Measurements from ENCODE around the gene NR3C2.

The NR3C2 gene

DNA sequence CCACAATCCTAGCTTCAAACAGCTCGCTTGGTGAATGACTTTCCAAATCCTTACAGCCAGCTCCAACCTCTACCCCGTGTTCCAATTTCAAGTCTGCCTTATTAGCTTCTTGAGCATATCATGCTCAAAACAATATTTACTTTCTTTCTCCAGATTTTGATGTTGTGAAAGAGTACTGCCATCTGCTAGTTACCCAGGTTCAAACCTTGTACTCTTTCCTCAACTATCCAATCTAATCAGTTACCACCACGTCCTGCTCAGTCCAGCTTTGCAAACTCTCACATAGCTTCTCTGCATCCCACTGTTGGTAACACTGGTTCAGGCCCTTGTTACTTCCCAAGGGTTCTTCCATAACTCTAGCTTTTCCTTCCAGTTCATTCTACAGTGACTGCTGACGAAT is 179.1 kb downstream of the NR3C2 start:
- DNase-seq (ENCODE audit: low spot score): no peak

DNA sequence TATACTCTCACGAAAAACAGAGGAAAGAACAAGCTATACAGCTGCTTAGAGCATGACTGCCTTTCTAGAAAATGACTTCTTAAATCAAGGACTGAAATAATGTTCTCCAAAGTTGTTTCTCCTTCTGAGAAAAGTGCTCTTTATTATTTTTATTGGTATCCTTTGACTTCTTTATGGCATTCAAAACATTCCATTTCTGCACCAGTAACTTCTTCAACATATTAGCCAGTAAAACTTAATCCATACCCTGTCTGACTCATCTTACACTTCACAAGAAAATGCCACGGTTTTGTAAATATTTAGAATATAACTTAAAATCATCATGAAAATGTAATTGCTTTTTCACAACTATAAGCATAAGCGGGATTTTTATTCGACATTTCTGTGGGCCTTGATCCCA is 180.4 kb downstream of the NR3C2 start:
- no peak for DNase-seq (ENCODE audit: low spot score)

DNA sequence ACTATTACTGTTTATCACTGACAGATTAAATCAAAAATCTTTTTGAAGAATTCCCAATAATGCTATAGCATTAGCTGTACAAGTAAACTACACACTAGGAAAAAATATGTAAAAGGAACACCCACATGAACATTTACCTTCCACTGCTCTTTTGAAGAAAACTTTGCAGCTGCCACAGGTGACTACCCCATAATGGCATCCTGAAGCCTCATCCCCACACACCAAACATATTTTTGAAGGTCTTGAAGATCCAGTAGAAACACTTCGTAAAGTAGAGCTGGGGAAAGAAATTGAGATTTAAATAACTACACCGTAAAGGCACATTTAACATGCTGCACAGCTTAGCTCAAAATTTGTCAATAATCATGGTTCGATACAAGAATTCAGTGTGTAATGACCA is 182.4 kb downstream of the NR3C2 start:
- DNase-seq (ENCODE audit: low spot score): no peak

DNA sequence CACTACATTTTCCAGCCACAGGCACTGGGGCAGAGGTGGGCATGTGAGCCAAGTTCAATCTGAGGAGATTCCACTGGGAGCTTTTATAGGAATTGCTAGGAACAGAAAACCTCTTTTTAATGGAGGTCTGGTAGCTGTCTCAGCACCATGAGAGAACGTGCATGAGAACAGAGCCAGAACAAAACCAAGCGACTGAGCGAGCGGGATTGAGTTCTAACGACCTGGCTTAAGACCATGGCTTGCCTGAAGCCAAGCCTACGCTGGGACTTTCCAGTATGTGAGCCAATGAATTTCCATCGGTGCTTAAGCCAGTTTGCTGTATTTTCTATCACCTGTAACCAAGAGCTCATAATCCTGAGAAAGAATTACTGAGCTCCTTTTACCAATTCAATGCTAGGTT is 183.7 kb downstream of the NR3C2 start:
- no peak for DNase-seq (ENCODE audit: low spot score)

DNA sequence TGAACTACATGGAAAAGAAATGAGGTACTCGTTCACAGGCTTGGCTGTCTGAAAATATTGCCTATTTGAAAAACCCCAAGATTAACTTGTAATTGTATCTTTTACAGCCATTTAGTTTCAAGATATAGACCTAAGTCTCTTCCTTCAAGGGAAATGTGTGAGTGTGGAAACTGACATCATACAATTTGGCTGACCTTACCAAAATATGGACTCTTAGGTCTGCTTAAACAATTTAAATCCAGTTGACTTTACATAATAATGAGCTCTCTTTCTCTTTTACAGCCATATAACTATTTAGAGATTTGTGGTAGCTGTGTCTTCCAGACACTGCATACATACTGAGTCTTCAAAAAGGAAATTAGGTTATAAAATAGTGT is 186.9 kb downstream of the NR3C2 start:
- DNase-seq (ENCODE audit: low spot score): no peak

DNA sequence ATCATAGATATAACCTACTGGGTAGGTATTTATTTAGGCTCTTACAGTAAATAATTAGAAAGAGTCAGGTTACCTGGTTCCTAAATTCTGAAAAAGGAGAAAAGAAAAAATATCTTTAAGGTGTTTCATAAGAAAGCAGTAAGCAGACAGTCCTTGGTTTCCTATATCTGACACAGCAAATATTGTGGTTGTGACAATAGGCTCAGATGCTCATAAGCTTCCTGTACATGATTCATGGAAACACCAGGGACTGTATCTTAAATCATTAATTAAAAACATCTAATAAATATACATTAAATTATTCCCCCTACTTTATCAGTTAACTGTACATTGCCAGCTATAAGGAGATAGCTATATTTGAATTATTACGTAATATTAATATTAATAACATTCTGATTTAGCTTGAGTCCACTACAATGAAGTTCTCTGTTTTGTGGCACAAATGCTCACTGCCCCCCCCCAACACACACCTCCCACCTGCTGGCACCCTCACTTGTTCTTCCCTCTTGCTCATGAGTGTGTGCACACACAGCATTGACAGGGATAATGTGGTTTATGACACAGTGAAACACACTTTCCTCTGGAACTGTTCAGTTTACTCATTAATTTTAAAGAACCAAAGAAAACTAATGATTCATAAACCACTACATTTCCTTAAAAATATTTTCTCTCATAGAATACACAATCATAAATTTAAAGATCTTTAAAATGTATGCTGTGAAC is 187.4 kb downstream of the NR3C2 start:
- DNase-seq (ENCODE audit: low spot score): no peak

DNA sequence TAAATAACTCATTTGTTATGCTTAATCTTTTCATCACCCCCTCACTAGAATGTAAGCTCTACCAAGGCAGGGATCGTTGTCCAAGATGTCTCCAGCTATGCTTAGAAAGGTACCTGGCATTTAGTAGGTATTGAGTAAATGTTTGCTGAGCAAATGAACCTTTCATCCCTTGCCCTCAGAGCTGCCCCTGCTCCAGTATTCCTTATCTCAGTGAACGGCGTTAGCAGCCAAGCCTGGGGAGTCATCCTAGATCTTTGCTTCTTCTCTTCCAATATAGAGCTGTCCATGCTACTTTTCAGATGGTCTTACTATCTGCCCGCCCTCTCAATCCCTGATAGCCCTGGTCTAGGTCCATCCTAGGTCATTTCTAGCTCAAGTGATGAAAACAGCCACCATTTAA is 188.4 kb downstream of the NR3C2 start:
- no peak for DNase-seq (ENCODE audit: low spot score)

DNA sequence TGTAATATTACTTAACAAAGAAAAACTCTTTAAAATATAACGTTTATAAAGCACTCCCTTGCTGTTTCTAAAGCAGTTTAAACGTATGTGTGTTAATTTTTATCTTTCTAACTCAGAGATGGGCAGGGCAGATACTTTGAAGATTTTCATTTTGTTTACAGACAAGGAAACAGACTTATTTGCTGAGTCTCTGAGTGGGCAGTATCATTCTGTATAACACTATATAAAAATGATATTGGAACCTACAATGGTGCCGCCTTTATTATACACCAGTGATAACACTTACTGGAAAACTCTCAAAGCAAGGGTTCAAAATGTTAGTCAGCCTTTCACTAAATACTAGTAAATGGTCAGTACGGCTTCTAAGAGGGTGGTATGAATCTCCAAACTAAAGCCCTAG is 193.4 kb downstream of the NR3C2 start:
- no peak for DNase-seq (ENCODE audit: low spot score)

DNA sequence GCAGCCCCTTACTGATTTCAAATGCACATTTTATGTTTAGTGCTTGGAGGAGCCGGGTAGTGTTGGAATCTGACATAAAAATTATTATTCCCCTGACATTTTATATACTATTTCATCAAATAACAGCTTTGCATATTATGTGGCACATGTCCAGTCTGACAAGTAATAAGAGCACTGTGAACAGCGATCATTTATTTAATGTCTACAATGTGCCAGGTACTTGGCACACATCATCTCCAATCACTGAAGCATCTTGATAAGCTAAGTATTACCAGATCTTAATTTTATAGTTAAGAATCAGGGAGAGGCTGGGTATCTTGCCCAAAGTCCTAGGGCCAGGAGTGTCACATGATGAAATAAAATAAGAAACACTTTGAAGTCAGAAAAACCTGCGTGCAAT is 197.2 kb downstream of the NR3C2 start:
- DNase-seq (ENCODE audit: low spot score): no peak

DNA sequence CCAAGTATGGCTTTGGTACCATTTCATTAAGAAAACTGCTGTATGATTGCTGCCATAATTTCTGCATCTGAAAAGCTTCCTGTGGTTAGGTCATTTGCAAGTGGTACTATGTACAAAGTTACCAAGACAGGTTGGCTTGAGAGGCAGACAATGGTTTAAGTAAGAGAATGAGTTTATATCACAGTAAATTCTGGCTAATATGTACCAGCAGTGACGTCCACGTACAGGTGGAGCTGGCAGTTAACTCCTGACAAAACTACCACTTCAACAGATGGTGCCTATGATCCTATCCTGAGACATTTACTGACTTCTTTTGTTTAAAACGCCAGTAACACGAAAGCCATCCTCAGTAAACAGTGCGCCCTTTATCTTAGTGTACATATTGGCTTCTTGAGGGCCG is 198.4 kb downstream of the NR3C2 start:
- DNase-seq (ENCODE audit: low spot score): no peak

DNA sequence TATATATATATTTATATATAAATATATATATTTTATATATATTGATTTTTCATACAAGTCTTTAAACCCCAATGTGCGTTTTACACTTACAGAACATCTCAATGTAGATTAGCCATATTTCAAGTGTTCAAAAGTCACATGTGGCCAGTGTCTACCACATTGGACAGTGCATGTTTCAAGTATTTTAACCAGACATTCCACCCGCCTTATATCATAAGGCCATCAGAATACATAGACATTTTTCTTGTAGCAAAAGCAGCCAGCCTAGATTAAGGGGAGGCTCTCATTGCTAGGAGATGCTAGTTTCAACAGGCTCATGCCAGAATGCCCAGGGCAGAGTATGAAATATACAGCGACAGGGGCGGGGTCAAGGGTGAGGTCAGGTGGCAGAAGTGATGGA is 202.0 kb downstream of the NR3C2 start:
- DNase-seq (ENCODE audit: low spot score): no peak

DNA sequence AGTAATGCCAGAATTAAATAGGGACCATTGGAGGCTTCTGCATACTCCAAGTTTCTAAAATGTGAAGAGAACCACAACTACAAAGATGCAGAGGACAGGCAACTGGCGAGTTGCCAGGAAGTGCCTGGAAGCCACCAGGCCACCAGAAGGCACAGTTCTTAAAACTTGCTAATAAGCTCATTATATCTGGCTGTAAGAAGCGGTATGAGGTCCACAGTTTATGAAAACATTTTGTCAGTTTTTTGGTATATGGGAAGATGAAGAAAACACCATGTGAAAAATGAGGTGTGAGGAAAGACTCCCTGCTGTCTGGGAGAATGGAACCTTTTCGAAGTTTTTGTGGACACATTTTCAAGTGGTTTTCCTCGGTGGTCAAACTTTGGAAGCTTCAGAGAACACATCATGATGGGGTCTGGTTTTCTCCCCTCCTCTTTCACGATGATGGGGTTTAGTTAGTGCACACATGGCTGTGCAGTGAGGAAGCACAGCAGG is 202.7 kb downstream of the NR3C2 start:
- peak; percentile 24 for DNase-seq (ENCODE audit: low spot score)

DNA sequence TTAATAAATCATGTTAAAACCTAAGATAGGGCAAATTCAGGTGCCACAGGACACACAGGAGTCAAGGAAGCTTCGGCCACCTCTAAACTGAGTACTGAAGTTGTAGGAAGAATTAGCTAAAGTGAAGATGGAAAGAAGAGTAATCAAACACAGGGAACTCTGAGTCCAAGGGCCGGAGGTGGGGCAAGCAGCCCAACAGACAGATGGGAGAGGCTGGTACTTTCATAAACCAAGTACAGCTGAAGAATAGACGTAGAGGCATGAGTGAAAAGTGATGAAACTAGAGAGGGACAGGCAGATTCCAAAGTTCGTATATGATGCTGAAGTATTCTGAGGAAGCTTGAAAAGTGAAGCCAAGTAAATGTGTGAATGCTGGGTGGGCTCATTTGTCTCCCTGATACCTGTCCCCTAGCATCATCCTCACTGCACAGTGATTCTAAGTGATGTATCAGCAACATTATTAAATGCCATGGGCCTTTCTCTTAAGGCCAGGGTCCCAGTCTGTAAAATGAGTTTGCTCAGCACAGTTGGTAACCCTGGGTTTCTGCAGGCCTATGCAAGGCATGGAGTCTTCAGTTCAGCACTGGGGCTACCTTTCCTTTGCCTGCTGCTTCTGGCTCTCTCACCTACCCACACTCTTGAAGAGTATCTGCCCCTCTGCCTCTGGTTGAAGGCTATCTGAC is 203.3 kb downstream of the NR3C2 start:
- DNase-seq (ENCODE audit: low spot score): no peak

DNA sequence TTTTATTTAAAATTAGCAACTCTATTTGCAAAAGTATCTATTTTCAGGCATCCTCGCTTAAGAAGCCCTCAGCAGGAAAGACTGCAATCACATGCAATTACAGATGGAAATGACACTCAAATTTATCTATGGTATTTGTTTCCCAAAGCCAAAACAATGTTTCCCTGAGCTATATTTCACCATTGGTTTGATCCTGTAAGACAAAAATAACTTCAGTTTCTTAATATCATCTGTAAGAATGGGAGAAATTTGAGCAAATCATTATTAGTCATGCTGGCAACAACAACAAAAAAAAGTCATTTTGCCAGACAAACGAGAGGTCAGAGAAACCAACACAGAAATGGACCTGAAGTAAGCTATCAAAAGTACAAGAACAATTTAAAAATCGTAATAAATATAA is 204.1 kb downstream of the NR3C2 start:
- no peak for DNase-seq (ENCODE audit: low spot score)

DNA sequence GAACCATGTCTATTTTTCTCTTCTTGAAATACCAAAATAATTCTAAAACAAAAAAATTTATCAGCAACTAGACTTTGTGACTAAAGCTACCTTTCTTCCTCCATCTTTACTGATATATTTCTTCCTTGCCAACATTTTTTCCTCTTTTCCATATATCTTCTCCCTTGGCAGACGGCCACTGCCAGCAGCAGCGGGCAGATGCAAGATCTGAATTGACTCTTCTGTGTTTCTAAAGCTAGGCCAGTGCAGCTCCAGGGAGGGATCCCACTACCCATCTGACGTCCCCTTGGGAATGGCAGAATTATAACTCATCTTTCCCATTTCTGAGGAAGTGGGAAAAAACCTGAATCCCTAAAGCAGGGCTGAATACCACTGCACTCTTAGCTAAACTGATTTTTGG is 206.4 kb downstream of the NR3C2 start:
- no peak for DNase-seq (ENCODE audit: low spot score)

DNA sequence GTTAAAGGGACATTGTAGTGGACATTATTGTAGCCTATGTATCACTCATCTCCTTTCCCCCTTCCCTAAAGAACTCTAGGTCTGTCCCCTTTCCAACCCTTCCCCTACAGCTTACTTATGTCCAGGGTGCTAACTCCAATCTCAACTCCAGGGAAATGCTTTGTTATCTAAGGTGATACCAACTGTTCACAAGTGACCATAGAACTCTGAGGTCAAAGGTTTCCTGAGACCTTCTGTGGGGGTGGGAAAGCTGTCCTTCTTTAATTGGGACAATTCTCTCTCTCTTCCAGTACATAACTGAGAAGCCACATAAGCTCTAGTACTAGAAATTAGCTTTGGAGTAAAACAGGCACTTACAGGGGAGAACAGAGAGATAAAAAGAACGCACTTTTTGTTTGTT is 212.4 kb downstream of the NR3C2 start:
- no peak for DNase-seq (ENCODE audit: low spot score)

DNA sequence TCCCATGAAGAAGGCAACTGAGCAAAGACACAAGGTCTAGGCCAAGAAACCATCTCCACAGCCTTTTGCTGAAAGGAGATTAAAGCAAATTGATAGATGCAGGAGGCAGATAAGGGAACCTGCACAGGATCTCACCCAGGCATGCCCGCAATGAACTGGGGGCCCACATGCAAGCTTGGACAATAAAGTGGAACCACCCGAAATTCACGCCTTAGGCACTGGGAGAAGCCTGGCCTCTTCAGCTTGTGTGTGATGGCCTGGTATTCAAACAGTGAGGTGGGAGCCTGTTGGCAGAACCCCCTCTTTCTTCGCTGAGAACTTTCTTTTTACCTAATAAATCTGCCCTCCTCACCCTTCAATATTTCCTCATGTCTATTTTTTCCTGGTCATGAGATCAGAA is 213.2 kb downstream of the NR3C2 start:
- no peak for DNase-seq (ENCODE audit: low spot score)

DNA sequence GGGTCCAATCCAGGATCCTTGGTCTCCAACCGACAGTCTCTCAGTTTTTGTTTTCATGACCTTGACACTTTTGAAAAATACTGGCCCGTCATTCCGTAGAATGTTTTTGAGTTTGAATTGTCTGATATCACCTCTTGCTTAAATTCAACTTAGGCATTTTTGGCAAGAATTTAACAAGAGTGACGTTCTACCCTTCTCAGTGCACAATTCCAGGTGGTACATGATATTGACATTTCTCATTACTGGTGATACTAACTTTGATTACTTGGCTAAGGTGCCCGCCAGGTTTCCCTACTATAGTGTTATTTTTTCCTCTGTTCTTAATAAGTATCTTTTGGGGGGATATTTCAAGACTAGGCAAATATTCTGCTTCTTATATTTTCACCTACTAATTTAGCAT is 215.1 kb downstream of the NR3C2 start:
- no peak for DNase-seq (ENCODE audit: low spot score)

DNA sequence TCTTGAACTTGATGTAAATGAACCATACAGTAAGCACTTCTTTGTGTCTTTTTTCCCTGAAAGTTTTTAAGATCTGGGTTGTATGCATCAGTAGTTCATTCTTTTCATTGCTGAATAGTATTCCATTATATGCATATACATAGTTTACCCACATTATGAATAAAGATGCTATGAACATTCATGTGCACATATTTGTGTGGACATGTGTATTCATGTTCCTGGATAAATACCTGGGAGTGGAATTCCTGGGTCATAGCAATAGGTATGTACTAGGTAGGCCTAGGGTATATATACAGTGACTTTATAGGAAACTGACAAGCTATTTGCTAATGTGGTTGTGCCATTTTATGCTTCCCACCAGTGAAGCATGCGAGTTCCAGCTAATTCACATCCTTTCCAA is 215.9 kb downstream of the NR3C2 start:
- DNase-seq (ENCODE audit: low spot score): no peak

DNA sequence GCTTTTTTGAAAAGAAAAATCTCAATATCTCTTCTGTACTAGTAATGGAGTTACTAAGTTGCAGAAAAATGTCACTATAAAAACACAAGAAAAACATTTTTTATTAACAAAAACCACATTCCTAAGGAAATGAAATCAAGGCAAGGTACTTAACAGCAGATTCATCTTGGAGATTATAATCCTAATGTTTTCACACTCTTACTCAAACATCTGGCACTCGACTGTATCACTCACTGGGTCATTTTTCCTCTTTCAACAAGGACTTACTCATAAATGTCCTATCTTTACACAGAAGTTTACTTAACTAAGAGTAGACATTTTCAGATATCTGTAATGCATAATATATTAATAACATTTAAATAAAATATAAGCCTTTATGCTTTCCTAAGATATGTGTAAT is 216.6 kb downstream of the NR3C2 start:
- no peak for DNase-seq (ENCODE audit: low spot score)

DNA sequence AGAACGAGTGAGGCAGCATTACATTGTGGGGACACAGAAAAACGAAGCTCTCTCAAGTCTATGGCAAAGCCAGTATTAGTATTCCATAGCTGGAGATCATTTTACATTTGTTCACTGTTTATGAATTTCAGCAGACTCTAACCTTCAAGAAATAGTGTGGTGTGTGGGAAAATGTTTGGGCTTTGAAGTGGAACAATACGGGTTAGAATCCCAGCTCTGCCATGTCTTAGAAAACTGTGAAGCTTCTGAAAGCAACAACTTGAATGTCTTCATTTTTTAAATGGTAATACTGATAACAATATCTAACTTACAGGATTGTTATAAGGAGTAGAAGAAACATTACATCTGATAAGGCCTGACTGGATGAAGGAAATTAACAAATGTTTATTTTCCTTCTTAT is 217.7 kb downstream of the NR3C2 start:
- no peak for DNase-seq (ENCODE audit: low spot score)

DNA sequence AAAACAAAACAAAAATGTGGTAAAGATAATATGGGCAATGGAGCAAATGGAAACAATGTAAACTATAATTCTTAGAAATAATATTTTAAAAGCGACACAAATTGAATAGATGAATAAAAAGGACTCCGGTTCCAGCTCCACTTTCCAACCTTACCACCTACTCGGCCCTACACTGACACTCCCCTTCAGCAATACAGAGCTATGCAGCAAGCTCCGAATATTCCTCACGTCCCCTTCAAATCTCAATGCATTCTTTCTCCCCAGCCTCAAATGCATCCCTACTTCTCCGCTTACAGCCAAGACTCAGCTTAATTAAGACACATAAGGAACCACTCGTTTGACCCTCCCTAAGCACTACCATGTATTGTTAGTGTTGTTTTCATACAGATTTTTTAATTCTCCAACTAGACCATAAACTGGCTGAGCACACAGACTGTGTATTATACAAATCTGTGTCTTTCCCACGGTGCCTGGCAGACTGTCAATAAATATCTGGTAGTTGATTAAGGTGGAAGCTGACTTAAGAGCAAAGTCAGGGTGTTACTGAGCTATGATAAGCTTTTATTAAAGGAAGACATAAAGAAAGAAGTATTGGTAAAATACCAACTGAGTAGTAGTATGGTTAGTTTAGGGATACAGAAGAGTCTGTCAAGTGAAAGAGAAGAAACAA is 219.1 kb downstream of the NR3C2 start:
- DNase-seq (ENCODE audit: low spot score): no peak
